ENCODE data around the gene CHST1. TPM values are rescaled to one million over a fixed set of nuclear protein-coding genes. Genes with fewer than 3 reads are reported as not detected.

The CHST1 gene
- total RNA-seq, 1 donor, result 0.43 TPM

DNA sequence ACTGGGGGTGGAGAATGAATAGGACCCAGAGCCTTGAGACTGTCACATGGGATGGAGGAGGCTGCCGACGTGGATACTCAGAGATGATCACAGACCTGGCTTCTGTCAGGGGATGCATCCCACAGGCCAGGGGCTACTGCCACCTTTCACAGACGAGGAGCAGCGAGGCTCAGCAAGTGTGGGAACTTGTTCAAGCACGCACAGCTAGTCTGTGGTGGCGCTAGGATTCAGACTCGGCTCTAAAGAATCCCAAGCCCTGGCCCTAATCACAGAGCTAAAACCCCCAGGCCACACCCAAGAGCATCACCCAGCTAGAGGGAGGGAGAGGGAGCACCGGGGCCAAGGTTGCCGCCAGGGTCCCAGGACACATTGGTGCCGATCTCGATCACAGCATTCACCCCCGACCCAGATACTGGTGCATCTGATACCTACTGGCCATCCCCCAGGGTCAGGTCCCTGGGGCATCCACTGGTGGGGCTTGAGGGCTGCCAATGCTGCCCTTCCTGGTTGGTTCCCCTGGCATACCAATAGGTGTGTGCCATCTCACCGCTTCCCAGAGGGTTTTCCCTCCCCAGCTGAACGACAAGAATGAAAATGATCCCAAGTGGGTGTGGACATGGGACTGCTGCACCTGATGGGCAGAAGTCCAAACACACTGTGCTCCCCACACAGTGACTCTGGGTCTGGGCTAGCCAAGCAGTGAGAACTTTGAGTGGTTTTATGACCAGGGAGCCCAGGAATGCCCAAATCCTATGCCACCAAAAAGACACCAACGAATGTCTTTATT lies 6.2 kb downstream of the CHST1 start:
- no peak for DNase-seq (ENCODE audit: low read depth)
- H3K4me3 ChIP-seq (ENCODE audit: low read depth, low read length), result no peak overlapping the region
- TF ChIP-seq, protein P1, sequence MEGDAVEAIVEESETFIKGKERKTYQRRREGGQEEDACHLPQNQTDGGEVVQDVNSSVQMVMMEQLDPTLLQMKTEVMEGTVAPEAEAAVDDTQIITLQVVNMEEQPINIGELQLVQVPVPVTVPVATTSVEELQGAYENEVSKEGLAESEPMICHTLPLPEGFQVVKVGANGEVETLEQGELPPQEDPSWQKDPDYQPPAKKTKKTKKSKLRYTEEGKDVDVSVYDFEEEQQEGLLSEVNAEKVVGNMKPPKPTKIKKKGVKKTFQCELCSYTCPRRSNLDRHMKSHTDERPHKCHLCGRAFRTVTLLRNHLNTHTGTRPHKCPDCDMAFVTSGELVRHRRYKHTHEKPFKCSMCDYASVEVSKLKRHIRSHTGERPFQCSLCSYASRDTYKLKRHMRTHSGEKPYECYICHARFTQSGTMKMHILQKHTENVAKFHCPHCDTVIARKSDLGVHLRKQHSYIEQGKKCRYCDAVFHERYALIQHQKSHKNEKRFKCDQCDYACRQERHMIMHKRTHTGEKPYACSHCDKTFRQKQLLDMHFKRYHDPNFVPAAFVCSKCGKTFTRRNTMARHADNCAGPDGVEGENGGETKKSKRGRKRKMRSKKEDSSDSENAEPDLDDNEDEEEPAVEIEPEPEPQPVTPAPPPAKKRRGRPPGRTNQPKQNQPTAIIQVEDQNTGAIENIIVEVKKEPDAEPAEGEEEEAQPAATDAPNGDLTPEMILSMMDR (IDR thresholded peaks at IDR 0.05; ENCODE audit: insufficient read depth, low read depth, low read length), result no peak

DNA sequence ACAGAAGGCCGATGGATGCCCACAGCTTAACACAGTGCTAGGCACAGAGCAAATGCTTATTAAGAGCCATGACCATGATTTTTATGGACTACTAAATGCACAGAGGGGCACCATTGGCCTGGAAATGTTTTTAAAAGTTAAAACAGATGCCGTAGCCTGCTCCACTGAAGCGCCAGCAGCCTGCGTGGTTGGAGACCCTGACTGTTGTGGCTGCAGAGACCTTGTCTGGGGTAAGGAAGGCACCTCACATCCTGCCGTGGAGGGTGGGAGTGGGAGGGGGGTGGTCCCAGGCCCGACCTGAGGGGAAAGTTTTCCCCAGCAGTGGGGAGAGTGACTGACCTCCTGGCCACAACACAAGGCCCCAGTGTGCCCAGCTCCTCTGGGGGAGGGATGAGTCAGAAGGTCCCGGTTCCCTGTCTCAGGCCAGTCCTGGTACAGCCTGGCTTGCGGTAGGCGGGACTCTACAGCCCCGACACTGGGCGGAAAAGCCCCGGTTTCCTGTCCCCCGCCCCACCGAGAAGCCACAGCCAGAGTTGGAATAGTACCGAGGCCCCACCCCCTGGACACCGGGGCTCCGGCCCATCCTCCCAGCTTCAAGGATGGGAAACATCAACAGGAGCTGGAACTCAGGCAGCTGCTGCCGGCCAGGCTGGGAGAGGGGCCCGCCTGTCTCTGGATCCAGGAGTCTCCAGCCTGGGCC lies 7.0 kb downstream of the CHST1 start:
- H3K4me3 ChIP-seq (ENCODE audit: low read depth, low read length), result no peak overlapping the region
- TF ChIP-seq, protein P1 (IDR thresholded peaks at IDR 0.05; ENCODE audit: insufficient read depth, low read depth, low read length), result no peak
- DNase-seq (ENCODE audit: low read depth), result peak; percentile 76

DNA sequence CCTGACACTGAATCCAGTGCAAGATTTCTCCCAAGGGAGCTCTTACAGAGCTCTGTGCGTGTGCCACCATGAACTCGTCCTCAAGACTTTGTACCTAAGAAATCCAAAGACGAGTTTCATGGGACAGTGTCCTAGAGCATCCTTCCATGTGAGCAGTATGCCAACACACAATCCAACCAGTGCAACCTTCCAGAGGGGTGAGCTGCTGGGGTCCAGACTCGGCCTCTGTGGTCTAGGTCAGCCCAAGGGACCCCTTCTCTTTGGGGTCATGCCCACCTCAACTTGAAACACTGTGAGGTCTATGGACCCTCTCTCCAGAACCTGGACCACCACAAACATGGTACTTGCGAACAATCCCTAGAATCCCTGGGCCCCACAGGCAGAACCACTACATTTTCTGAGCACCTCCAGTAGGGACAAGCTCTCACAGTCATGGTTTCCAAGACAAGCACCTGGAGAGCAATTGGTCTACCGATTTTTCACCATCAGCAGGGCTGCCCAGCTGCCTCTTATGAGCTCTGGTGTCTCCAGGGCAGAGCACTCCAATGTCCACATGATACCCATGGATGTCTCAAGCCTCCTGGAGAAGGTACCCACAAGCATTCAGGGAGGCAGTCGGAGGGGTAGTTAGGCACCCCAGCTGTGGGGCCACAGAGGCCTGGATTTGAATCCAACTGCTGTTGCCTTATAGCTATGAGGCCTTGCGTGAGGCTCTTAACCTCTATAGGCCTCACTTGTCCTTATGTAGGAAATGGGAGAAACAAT lies 7.7 kb downstream of the CHST1 start:
- TF ChIP-seq, protein P1 (IDR thresholded peaks at IDR 0.05; ENCODE audit: insufficient read depth, low read depth, low read length), result no peak
- H3K4me3 ChIP-seq (ENCODE audit: low read depth, low read length), result no peak overlapping the region
- DNase-seq (ENCODE audit: low read depth), result no peak

DNA sequence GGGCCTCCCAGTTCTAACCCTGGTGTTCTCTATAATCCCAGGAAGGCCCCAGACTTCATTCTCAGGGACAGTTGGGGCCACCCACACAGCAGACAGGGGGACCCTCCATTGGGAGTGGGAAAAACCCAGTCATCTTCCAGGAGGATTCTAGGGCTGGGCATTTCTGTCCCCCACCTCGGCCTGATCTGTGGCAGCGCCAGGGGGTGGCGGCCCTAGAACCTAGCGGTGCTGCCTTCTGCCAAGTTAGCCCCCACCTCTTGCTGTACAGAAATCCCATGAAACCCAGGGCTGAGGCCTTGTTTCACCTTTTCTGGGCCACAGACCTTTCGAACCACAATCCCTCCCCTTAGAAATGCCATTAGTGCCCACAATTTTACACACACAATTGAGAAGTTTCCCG lies 9.6 kb downstream of the CHST1 start:
- TF ChIP-seq, protein P1 (IDR thresholded peaks at IDR 0.05; ENCODE audit: insufficient read depth, low read depth, low read length), result no peak
- H3K4me3 ChIP-seq (ENCODE audit: low read depth, low read length), result no peak overlapping the region
- no peak for DNase-seq (ENCODE audit: low read depth)

DNA sequence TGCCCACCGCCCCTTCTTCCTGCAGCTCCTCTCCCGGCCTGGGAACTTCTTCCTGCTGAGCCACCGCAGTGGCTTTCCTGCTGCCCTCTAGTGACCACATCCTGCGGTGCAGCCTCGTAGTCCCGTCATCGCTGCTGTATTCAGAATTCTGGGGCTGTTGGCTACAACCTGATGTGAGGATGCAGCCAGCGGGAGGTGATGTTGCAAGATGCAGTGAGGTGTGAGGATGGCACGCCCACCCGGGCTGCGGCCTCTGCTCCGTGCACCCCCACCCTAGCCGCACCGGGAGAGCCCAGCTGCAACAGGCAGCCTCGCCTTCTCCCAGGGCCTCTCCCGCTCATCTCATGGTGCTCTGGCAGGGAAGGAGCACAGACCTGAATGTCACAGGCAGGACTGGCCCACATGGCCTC lies 10.1 kb downstream of the CHST1 start:
- H3K4me3 ChIP-seq (ENCODE audit: low read depth, low read length), result no peak overlapping the region
- peak; percentile 53 for DNase-seq (ENCODE audit: low read depth)
- TF ChIP-seq, protein P1 (IDR thresholded peaks at IDR 0.05; ENCODE audit: insufficient read depth, low read depth, low read length), result peak; percentile 97

DNA sequence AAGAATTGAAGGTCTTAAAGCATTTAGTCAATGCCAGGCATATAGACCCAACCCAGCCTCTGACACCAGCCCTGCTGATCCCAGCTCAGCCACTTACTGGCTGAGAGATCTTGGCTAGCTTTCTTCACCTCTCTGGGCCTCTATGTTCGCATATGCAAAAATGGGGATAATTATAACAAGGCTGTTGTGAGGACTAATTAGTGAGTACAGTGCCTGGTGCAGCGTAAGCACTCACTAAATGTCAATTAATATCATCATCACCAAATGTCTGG lies 10.5 kb downstream of the CHST1 start:
- no peak for DNase-seq (ENCODE audit: low read depth)
- TF ChIP-seq, protein P1 (IDR thresholded peaks at IDR 0.05; ENCODE audit: insufficient read depth, low read depth, low read length), result no peak

More for the DNA sequence above, 10.5 kb downstream of the CHST1 start:
- H3K4me3 ChIP-seq (ENCODE audit: low read depth, low read length), result no peak overlapping the region
